ENCODE results near the gene CNTD1.
A peak's percentile ranks its signal among the peaks of the same experiment; 100 is the strongest.
"Not testable (repeated sequence)": the region's sequence is repeated elsewhere in the genome, so short reads cannot be mapped to it uniquely, and the experiment has no call there.

Gene CNTD1

GRCh38 chr17:42849031-42849430, 50.4 kb downstream of the CNTD1 start (continued):
- TF ChIP-seq REST (tag by site-specific recombination; IDR thresholded peaks at IDR 0.05) (no peak), ZNF660 (tag by site-specific recombination; IDR thresholded peaks at IDR 0.05) (no peak), ZNF677 (tag by site-specific recombination; IDR thresholded peaks at IDR 0.05) (no peak), TRIM28 (IDR thresholded peaks at IDR 0.05; ENCODE audit: borderline replicate concordance, low read length) (no peak), ZBTB17 (tag by site-specific recombination; IDR thresholded peaks at IDR 0.05) (no peak)

GRCh38 chr17:42849451-42850181, 51.0 kb downstream of the CNTD1 start:
- TF ChIP-seq SCRT2 (tag by site-specific recombination; IDR thresholded peaks at IDR 0.05) (peak; percentile 77), ZIC2 (tag by site-specific recombination; IDR thresholded peaks at IDR 0.05) (peak; percentile 35; the same call in 1 of the 2 replicates), ZNF114 (tag by site-specific recombination; IDR thresholded peaks at IDR 0.05) (no peak), PRDM10 (tag by site-specific recombination; IDR thresholded peaks at IDR 0.05) (peak; percentile 95)
- no peak overlapping the region for H3K4me3 ChIP-seq (ENCODE audit: low read depth, low read length)
- POLR2A ChIA-PET: interaction anchor here (1.8 kb wide), 1 partner anchor 10 kb away, joined by 7 read pairs; no protein-coding TSS in a partner anchor
- CTCF ChIA-PET: interaction anchor here (0.7 kb wide), 1 partner anchor 13 kb away, joined by 3 read pairs; no protein-coding TSS in a partner anchor
- no peaks in the 10 kb centered on the region for H3K4me1 ChIP-seq (ENCODE audit: control insufficient read depth, insufficient read depth, low read length)
- H3K9me3 ChIP-seq (ENCODE audit: control insufficient read depth, insufficient read depth, low read depth, low read length): no peaks in the 10 kb centered on the region
- H3K36me3 ChIP-seq (ENCODE audit: control insufficient read depth in 2 of 2, insufficient read depth in 1 of 2, low read length in 2 of 2): peaks cover 0 to 16% of the 10 kb centered on the region in 2 experiments; a peak in 1 of 3 replicates
- no peak overlapping the region for H3K27ac ChIP-seq (ENCODE audit: extremely low read depth, low read depth, low read length)

GRCh38 chr17:42850954-42851353, 52.3 kb downstream of the CNTD1 start, which contains the start of gene AOC3:
AOC3 (plus strand) TSS chr17:42851199; CDS start chr17:42851344, 145 bp downstream.
- Histone ChIP-seq H3K9me3 (ENCODE audit: control insufficient read depth, insufficient read depth, low read depth, low read length) (no peaks in the 10 kb centered on the region), H3K27ac (ENCODE audit: extremely low read depth, low read depth, low read length) (no peak within 1 kb of the TSS), H3K4me3 (ENCODE audit: low read depth, low read length) (no peak within 1 kb of the TSS), H3K4me1 (ENCODE audit: control insufficient read depth, insufficient read depth, low read length) (no peaks in the 10 kb centered on the region), H3K36me3 (ENCODE audit: control insufficient read depth in 2 of 2, insufficient read depth in 1 of 2, low read length in 2 of 2) (peaks cover 0 to 7% of the 10 kb centered on the region in 2 experiments; a peak in 2 of 3 replicates)
- ChIA-PET POLR2A (interaction anchor here (0.7 to 0.9 kb wide), 2 partner anchors 11 to 147 kb away, joined by 3 to 6 read pairs; partner anchors contain the start of gene RPL27), CTCF (no interaction called here)
- TF ChIP-seq SP2 (tag by site-specific recombination; IDR thresholded peaks at IDR 0.05): no peak
- TF ChIP-seq KLF9 (tag by site-specific recombination; IDR thresholded peaks at IDR 0.05; ENCODE audit: low read depth): 0 out of 2 replicates have a peak, but pooled peaks have one; percentile 15

GRCh38 chr17:42851371-42852240, 52.9 kb downstream of the CNTD1 start:
- CTCF ChIA-PET: interaction anchor here (0.6 kb wide), 1 partner anchor 327 kb away, joined by 3 read pairs; no protein-coding TSS in a partner anchor
- H3K36me3 ChIP-seq (ENCODE audit: control insufficient read depth in 2 of 2, insufficient read depth in 1 of 2, low read length in 2 of 2); H3K4me1 ChIP-seq (ENCODE audit: control insufficient read depth, insufficient read depth, low read length); H3K27ac ChIP-seq (ENCODE audit: extremely low read depth, low read depth, low read length); H3K9me3 ChIP-seq (ENCODE audit: control insufficient read depth, insufficient read depth, low read depth, low read length); H3K4me3 ChIP-seq (ENCODE audit: low read depth, low read length): not testable (repeated sequence)
- POLR2A ChIA-PET: interaction anchor here (0.9 kb wide), 1 partner anchor 146 kb away, joined by 6 read pairs; the partner anchor contains the start of gene RPL27
